VCaP (cell line): ENCODE measurements around the gene SLC38A6.
"Not testable (repeated sequence)": the region's sequence is repeated elsewhere in the genome, so short reads cannot be mapped to it uniquely, and the experiment has no call there.

Experiments used
- H3K27ac ChIP-seq: fragments of 450-650 bp; 2 replicates; pipeline ENCODE4 v1.5.1; 2017
- TF ChIP-seq, protein P1 (sequence below): fragments of 450-650 bp; conservative IDR thresholded peaks from 2 replicates; pipeline ENCODE4 v1.5.1; 2017; ENCODE audit warnings: mild to moderate bottlenecking, moderate library complexity

SLC38A6 gene

DNA sequence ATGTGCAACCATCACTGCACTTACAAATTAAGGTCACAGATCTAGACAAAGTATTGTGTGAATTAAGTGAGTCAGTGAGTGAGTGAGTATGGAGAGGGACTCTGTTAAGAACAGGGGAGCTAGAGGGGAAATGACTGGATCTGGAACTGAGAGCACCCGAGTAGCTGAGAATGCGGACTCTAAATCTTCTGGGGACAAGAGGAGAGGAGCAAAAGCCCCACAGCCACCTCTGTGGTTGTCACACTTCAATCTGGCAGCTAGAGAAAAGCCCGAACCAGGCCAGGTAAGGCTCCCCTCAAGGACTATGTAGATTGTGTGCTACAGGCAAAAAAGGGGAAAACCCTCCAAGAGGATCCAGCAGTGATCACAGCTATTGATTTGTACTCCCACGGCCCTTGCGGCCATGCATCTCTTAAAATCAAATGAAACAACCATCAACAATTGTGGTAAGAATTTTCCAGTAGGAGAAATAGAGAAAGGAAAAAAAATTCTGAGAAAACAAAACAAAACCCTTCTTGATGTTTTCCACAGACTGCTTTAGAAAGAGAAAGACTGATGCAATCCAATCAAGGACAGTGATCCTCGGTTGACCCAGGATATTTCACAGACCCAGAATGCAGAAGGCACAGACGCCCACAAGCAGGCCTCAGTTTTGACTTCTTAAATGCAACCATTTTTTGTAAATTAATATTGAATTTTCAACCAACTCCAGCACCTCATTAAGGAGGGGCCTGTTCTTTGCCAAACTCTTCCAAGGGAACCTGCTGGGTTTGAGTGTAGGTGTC, 109.6 kb downstream of the SLC38A6 start:
- no peak overlapping the region for H3K27ac ChIP-seq
- TF ChIP-seq, protein P1, sequence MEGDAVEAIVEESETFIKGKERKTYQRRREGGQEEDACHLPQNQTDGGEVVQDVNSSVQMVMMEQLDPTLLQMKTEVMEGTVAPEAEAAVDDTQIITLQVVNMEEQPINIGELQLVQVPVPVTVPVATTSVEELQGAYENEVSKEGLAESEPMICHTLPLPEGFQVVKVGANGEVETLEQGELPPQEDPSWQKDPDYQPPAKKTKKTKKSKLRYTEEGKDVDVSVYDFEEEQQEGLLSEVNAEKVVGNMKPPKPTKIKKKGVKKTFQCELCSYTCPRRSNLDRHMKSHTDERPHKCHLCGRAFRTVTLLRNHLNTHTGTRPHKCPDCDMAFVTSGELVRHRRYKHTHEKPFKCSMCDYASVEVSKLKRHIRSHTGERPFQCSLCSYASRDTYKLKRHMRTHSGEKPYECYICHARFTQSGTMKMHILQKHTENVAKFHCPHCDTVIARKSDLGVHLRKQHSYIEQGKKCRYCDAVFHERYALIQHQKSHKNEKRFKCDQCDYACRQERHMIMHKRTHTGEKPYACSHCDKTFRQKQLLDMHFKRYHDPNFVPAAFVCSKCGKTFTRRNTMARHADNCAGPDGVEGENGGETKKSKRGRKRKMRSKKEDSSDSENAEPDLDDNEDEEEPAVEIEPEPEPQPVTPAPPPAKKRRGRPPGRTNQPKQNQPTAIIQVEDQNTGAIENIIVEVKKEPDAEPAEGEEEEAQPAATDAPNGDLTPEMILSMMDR = no peak

DNA sequence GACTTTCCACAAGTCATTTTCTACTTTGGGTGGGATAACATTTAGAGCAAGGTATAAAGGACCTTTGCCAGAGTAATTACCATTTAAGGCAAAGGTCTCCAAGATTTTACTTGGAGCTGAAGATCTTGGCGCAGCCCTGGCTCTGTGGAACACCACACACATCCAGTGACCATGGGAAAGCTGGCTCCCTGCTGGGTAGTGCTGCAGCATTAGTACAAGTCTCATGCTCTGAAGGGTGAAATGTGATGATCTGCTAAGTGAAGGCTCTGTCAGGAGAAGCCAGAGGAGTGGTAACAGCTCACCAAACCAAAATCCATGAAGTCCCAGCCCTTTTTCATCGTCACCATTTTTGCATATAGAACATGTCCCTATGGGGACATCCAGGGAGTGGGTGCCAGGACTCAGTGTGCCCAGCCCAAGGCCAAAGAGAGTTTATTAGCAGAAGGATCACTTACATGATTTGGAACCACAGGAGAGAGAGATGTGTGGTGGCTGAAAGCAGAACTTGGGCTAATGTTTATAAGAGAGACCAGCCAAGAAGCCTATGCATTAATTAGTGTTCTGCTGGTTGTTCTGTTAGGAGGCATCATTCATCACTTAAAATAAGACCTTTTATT, 110.7 kb downstream of the SLC38A6 start:
- no peak overlapping the region for H3K27ac ChIP-seq
- TF ChIP-seq, protein P1 = no peak

GRCh38 chr14:61098096-61098495, 117.1 kb downstream of the SLC38A6 start:
- H3K27ac ChIP-seq = not testable (repeated sequence)

DNA sequence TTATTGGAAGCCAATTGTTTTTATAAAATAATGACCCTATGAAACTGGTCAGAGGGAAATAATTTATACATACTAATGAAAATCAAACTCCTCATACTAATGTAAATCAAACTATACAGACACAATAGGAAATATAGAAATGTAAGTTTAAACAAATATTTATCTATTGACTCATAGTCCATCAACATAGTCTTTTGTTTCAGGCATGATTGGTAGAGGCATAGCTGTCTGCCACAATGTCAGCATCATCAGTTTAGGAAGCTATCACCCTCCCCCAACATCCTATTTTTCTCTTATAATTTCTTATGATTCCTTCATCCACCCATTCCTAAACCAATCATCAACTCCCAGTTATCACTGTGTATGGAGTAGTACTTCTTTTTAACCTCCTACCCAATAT, 117.7 kb downstream of the SLC38A6 start:
- H3K27ac ChIP-seq = no peak overlapping the region
- TF ChIP-seq, protein P1 = no peak

GRCh38 chr14:61099216-61099835, 118.3 kb downstream of the SLC38A6 start:
- H3K27ac ChIP-seq = no peak overlapping the region
- TF ChIP-seq, protein P1 = no peak

DNA sequence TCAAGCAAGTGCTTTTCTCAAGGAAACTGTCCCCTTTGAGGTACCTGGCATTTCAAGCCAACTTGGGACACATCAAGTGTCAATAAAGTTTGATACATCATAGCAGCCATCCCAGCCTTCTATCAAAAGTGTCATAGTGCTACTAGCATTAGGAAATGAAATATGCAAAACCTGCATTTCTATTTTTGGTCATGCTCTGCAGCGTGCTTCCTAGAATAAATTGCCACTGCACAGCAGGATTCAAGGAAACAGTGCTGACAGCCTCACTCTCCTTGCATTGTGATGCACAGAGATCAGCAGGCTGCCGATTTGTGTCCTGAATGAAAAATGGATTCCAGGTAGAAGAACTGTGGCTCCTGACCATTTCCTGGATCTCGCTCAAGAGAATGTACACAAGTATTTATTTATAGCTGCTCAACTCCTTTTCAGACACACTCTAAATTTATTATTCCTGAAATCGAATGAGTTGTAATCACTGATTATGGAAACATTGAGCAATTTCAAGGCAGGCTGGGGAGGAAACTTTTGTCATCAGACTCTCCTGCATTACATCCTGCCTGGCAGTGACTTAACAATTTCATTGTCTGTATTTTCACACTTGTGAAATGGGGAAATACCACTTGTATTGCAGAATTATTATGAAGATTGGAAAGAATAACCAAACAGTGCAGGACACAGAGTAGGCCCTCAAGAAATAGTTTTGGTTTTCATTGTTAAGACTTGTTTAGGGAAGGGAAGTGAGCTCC, 120.9 kb downstream of the SLC38A6 start:
- H3K27ac ChIP-seq = no peak overlapping the region
- TF ChIP-seq, protein P1 = no peak
